ENCODE data around the gene ZBTB18. TPM values are rescaled to one million over a fixed set of nuclear protein-coding genes. Genes with fewer than 3 reads are reported as not detected.

ZBTB18 gene
- total RNA-seq, 2 donors from 2014 or later, result 15.4 to 17.9 TPM

DNA sequence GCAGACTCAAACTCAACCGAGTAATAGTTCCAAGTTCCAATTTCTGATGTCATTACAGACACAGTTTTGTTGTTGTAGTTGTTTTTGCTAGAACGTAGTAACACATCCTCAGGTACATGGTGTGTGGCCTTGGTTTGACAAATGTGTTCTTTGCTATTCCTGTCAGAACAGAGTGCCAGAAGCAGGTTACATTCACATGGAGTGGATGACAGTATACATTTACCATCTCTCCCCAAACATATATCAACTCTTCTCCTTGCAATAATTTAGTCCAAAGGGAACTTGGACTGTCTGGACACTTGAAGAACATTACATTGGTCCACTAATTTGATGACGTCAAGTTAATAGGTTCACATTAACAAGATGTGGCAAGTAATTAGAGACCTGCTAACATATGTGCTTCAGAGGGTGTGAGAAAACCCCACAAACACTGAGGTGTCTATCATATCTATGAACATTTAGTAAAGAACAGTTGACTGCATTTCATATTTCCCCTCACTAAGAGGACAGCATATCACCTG lies 44.6 kb upstream of the ZBTB18 start:
- Histone ChIP-seq H3K36me3 (ENCODE audit: control insufficient read depth, insufficient read depth, low read length) (no peaks in the 10 kb centered on the region), H3K27ac (ENCODE audit: low read depth, low read length) (no peak overlapping the region), H3K4me1 (ENCODE audit: control insufficient read depth, insufficient read depth, low read length) (no peaks in the 10 kb centered on the region), H3K27me3 (ENCODE audit: control insufficient read depth, insufficient read depth, low read length, poor library complexity, severe bottlenecking) (no peaks in the 10 kb centered on the region), H3K4me3 (ENCODE audit: low read length) (no peak overlapping the region), H3K9me3 (ENCODE audit: control insufficient read depth, low read length) (no peaks in the 10 kb centered on the region), H3K9ac (ENCODE audit: extremely low read depth, low read length, poor library complexity, severe bottlenecking) (no peak overlapping the region)
- no peaks in the 10 kb centered on the region for H3K4me1 Mint-ChIP-seq
- 43 to 61% methylated on average over 2 to 3 of the region's 3 CpGs for WGBS, 2 experiments (ENCODE audit: insufficient coverage in 1 of 2, insufficient read length in 1 of 2)
- TF ChIP-seq, protein P1, sequence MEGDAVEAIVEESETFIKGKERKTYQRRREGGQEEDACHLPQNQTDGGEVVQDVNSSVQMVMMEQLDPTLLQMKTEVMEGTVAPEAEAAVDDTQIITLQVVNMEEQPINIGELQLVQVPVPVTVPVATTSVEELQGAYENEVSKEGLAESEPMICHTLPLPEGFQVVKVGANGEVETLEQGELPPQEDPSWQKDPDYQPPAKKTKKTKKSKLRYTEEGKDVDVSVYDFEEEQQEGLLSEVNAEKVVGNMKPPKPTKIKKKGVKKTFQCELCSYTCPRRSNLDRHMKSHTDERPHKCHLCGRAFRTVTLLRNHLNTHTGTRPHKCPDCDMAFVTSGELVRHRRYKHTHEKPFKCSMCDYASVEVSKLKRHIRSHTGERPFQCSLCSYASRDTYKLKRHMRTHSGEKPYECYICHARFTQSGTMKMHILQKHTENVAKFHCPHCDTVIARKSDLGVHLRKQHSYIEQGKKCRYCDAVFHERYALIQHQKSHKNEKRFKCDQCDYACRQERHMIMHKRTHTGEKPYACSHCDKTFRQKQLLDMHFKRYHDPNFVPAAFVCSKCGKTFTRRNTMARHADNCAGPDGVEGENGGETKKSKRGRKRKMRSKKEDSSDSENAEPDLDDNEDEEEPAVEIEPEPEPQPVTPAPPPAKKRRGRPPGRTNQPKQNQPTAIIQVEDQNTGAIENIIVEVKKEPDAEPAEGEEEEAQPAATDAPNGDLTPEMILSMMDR (conservative IDR thresholded peaks at IDR 0.05), result no peak
- H3K4me3 Mint-ChIP-seq, result no peak overlapping the region
- no peaks in the 10 kb centered on the region for H3K27me3 Mint-ChIP-seq (ENCODE audit: insufficient read depth)
- H3K36me3 Mint-ChIP-seq (ENCODE audit: low read depth), result no peaks in the 10 kb centered on the region
- DNase-seq, result no peak
- no peaks in the 10 kb centered on the region for H3K9me3 Mint-ChIP-seq
- no peak overlapping the region for H3K27ac Mint-ChIP-seq

DNA sequence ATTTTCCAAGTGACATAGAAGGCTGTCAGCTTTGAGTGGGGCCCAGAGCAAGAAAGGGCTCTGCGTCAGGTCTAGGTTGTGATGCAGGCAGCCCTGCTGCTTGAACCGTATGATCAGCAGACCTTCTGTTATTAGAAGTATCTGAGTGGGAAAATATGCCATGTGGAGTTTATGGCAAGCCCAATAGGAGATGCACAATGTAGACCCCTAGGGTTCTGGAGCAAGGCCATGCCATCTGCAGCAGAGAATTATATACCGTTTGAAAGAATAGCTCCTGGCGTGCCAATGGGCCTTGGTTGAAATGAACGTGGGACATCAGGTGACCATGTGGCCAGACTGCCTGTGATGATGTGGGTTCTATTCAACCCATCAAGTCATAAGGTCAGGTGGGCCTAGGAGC lies 44.1 kb upstream of the ZBTB18 start:
- Histone ChIP-seq H3K9me3 (ENCODE audit: control insufficient read depth, low read length) (no peaks in the 10 kb centered on the region), H3K4me1 (ENCODE audit: control insufficient read depth, insufficient read depth, low read length) (no peaks in the 10 kb centered on the region), H3K9ac (ENCODE audit: extremely low read depth, low read length, poor library complexity, severe bottlenecking) (no peak overlapping the region), H3K27ac (ENCODE audit: low read depth, low read length) (no peak overlapping the region), H3K36me3 (ENCODE audit: control insufficient read depth, insufficient read depth, low read length) (no peaks in the 10 kb centered on the region), H3K4me3 (ENCODE audit: low read length) (no peak overlapping the region), H3K27me3 (ENCODE audit: control insufficient read depth, insufficient read depth, low read length, poor library complexity, severe bottlenecking) (no peaks in the 10 kb centered on the region)
- H3K27me3 Mint-ChIP-seq (ENCODE audit: insufficient read depth), result no peaks in the 10 kb centered on the region
- TF ChIP-seq, protein P1 (conservative IDR thresholded peaks at IDR 0.05), result no peak
- no peaks in the 10 kb centered on the region for H3K4me1 Mint-ChIP-seq
- DNase-seq, result no peak
- H3K4me3 Mint-ChIP-seq, result no peak overlapping the region
- no peaks in the 10 kb centered on the region for H3K9me3 Mint-ChIP-seq
- H3K27ac Mint-ChIP-seq, result no peak overlapping the region
- H3K36me3 Mint-ChIP-seq (ENCODE audit: low read depth), result no peaks in the 10 kb centered on the region
- 89 to 98% methylated on average over 5 of the region's 5 CpGs for WGBS, 2 experiments (ENCODE audit: insufficient coverage in 1 of 2, insufficient read length in 1 of 2)

DNA sequence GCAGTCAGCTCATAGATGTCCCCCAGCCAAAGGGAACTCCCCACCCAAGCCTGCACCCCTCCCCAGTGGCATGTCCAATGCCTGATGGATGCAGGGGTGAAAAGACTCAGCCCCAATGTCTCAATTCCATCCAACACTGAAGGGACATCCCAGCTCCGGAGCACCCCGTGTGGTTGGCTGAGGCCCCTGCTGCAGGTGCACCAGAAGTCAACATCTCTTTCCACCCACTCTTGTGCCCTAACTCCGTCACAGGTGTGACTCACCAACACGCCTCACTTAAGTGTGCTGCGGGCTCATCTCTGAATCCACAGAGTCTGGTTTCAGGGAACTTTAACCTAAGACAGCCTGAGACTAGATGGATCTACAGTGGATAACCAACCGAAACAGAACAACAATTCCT lies 40.9 kb upstream of the ZBTB18 start:
- TF ChIP-seq, protein P1 (conservative IDR thresholded peaks at IDR 0.05), result peak; percentile 64
- H3K4me3 Mint-ChIP-seq, result no peak overlapping the region
- 87 to 90% methylated on average over 6 of the region's 6 CpGs for WGBS, 2 experiments (ENCODE audit: insufficient coverage in 1 of 2, insufficient read length in 1 of 2)
- Histone ChIP-seq H3K27me3 (ENCODE audit: control insufficient read depth, insufficient read depth, low read length, poor library complexity, severe bottlenecking) (no peaks in the 10 kb centered on the region), H3K27ac (ENCODE audit: low read depth, low read length) (no peak overlapping the region), H3K4me1 (ENCODE audit: control insufficient read depth, insufficient read depth, low read length) (no peaks in the 10 kb centered on the region), H3K9me3 (ENCODE audit: control insufficient read depth, low read length) (no peaks in the 10 kb centered on the region), H3K4me3 (ENCODE audit: low read length) (no peak overlapping the region), H3K36me3 (ENCODE audit: control insufficient read depth, insufficient read depth, low read length) (no peaks in the 10 kb centered on the region), H3K9ac (ENCODE audit: extremely low read depth, low read length, poor library complexity, severe bottlenecking) (no peak overlapping the region)
- peak; percentile 69 for DNase-seq
- H3K4me1 Mint-ChIP-seq, result peaks cover 1% of the 10 kb centered on the region
- H3K27ac Mint-ChIP-seq, result no peak overlapping the region
- H3K27me3 Mint-ChIP-seq (ENCODE audit: insufficient read depth), result no peaks in the 10 kb centered on the region
- H3K36me3 Mint-ChIP-seq (ENCODE audit: low read depth), result no peaks in the 10 kb centered on the region
- no peaks in the 10 kb centered on the region for H3K9me3 Mint-ChIP-seq
